Esophagus mucosa (tissue), 1 donor: ENCODE results near the gene PKP2. TPM values are rescaled to one million over a fixed set of nuclear protein-coding genes. Genes with fewer than 3 reads are reported as not detected.
A peak's percentile ranks its signal among the peaks of the same experiment; 100 is the strongest.

Experiments
- ATAC-seq: fragments of 200-7000 bp; cut with Tn5 transposase; one replicate; pipeline ENCODE4 v1.9.1; 2020
- total RNA-seq: library from RNA; stranded (reverse); gene quantifications from one replicate; pipeline ENCODE4 v1.2.4, GENCODE V29; 2023
- donor health status: DM: yes; HTN: yes; CAD: no.

The PKP2 gene
- 13.7 TPM for total RNA-seq

GRCh38 chr12:32896432-32897280 lies at the start of gene PKP2:
TSS of gene PKP2 (minus strand) at chr12:32896777. CDS start at chr12:32896731, 46 bp downstream.
- ATAC-seq: peak; percentile 95

- no peak for ATAC-seq
These were observed 47.6 kb upstream of the PKP2 start for GRCh38 chr12:32944195-32944594.

GRCh38 chr12:32939801-32940200 lies 43.2 kb upstream of the PKP2 start:
- ATAC-seq: no peak

- peak; percentile 71 for ATAC-seq
These were observed 30.4 kb upstream of the PKP2 start for GRCh38 chr12:32926963-32927362.

GRCh38 chr12:32926356-32926755 lies 29.8 kb upstream of the PKP2 start:
- peak; percentile 27 for ATAC-seq

GRCh38 chr12:32922546-32923297 lies 26.1 kb upstream of the PKP2 start:
- ATAC-seq: no peak

- ATAC-seq: no peak
These were observed 24.8 kb upstream of the PKP2 start for GRCh38 chr12:32921397-32921796.

- ATAC-seq: peak; percentile 87
These were observed 24.0 kb upstream of the PKP2 start for GRCh38 chr12:32920506-32921085.

- peak; percentile 55 for ATAC-seq
These were observed 22.6 kb upstream of the PKP2 start for GRCh38 chr12:32918890-32919801.

- ATAC-seq: no peak
These were observed 20.6 kb upstream of the PKP2 start for GRCh38 chr12:32917094-32917611.

GRCh38 chr12:32907898-32908476 lies 11.4 kb upstream of the PKP2 start:
- ATAC-seq: no peak

- no peak for ATAC-seq
These were observed 10.6 kb upstream of the PKP2 start for GRCh38 chr12:32907166-32907565.

GRCh38 chr12:32906399-32907165 lies 10.0 kb upstream of the PKP2 start:
- peak; percentile 43 for ATAC-seq

GRCh38 chr12:32903763-32904162 lies 7.2 kb upstream of the PKP2 start:
- peak; percentile 71 for ATAC-seq

- no peak for ATAC-seq
These were observed 6.7 kb upstream of the PKP2 start for GRCh38 chr12:32903318-32903717.

- ATAC-seq: peak; percentile 21
These were observed 5.9 kb upstream of the PKP2 start for GRCh38 chr12:32902287-32902997.

GRCh38 chr12:32901553-32901952 lies 5.0 kb upstream of the PKP2 start:
- ATAC-seq: peak; percentile 34

- no peak for ATAC-seq
These were observed 1.4 kb upstream of the PKP2 start for GRCh38 chr12:32897687-32898573.

- ATAC-seq: no peak
These were observed 669 bp upstream of the PKP2 start for GRCh38 chr12:32897281-32897610.
